Smooth muscle cell (in vitro differentiated cells): ENCODE results near the gene TACR2. TPM values are rescaled to one million over a fixed set of nuclear protein-coding genes. Genes with fewer than 3 reads are reported as not detected.
A peak's percentile ranks its signal among the peaks of the same experiment; 100 is the strongest.
"Not testable (repeated sequence)": the region's sequence is repeated elsewhere in the genome, so short reads cannot be mapped to it uniquely, and the experiment has no call there.

Source experiments
- DNase-seq: peaks from one replicate; lab custom pipeline; 2025; ENCODE audit not compliant: unreplicated experiment; lab: John Stamatoyannopoulos, UW
- H2AFZ ChIP-seq: fragments of 200-600 bp; sonication (generic); 2 replicates; pipeline ENCODE4 v1.6.0; 2016; ENCODE audit warnings: antibody characterized with exemption, low read depth, mild to moderate bottlenecking
- H3F3A ChIP-seq: fragments of 200-600 bp; sonication (generic); 2 replicates; pipeline ENCODE4 v1.6.0; 2017; ENCODE audit warnings: antibody characterized with exemption, low read depth
- H3K27ac ChIP-seq: fragments of 200-600 bp; sonication (generic); 2 replicates; pipeline ENCODE4 v1.5.1; 2016; ENCODE audit warnings: low read depth, mild to moderate bottlenecking
- H3K27me3 ChIP-seq: fragments of 200-600 bp; sonication (generic); 2 replicates; pipeline ENCODE4 v1.6.1; 2016; ENCODE audit warnings: low read depth, mild to moderate bottlenecking
- H3K36me3 ChIP-seq: fragments of 200-600 bp; sonication (generic); 2 replicates; pipeline ENCODE4 v1.5.1; 2016; ENCODE audit warnings: low read depth
- H3K4me1 ChIP-seq: fragments of 200-600 bp; sonication (generic); 2 replicates; pipeline ENCODE4 v1.5.1; 2016; ENCODE audit warnings: low read depth
- H3K4me2 ChIP-seq: fragments of 200-600 bp; sonication (generic); 2 replicates; pipeline ENCODE4 v1.6.0; 2016; ENCODE audit warnings: mild to moderate bottlenecking
- H3K4me3 ChIP-seq: fragments of 200-600 bp; sonication (generic); 2 replicates; pipeline ENCODE4 v1.5.1; 2016; ENCODE audit warnings: mild to moderate bottlenecking
- H3K79me2 ChIP-seq: fragments of 200-600 bp; sonication (generic); 2 replicates; pipeline ENCODE4 v1.6.0; 2016; ENCODE audit warnings: low read depth, mild to moderate bottlenecking
- H3K9ac ChIP-seq: fragments of 200-600 bp; sonication (generic); 2 replicates; pipeline ENCODE4 v1.6.0; 2016; ENCODE audit warnings: low read depth
- H3K9me3 ChIP-seq: fragments of 200-600 bp; sonication (generic); replicated peaks from 2 replicates; pipeline ENCODE4 v1.5.1; 2016; ENCODE audit warnings: low read depth
- H4K20me1 ChIP-seq: fragments of 200-600 bp; sonication (generic); 2 replicates; pipeline ENCODE4 v1.6.0; 2016; ENCODE audit warnings: low read depth
- WGBS: methylation state at CpG from one replicate; pipeline ENCODE4 v1.1.7; 2016; ENCODE audit warnings: low lambda C conversion rate; 5-methylcytosine and 5-hydroxymethylcytosine counted together
- polyA plus RNA-seq: library from polyadenylated mRNA; unstranded; fragments of >200 nt; fragmentation: Nextera tagmentation; extraction: Ambion mirVana; gene quantifications from 2 replicates; pipeline ENCODE4 v1.2.1, GENCODE V29; 2016
- total RNA-seq: library from RNA; depleted of rRNA; stranded (reverse); fragments of >200 nt; gene quantifications from 2 replicates; pipeline ENCODE4 v1.2.3, GENCODE V29; 2014
- TF ChIP-seq, protein P1 (sequence below): fragments of 200-600 bp; sonication (generic); IDR thresholded peaks from 2 replicates; pipeline ENCODE4 v1.5.1; 2017; ENCODE audit warnings: borderline replicate concordance, mild to moderate bottlenecking, antibody characterized with exemption; ENCODE audit not compliant: insufficient read depth, poor library complexity, severe bottlenecking

TACR2 gene
- total and polyA plus RNA-seq, 2 experiments from 2014 or later, result 0.13 TPM; not detected in 1

DNA sequence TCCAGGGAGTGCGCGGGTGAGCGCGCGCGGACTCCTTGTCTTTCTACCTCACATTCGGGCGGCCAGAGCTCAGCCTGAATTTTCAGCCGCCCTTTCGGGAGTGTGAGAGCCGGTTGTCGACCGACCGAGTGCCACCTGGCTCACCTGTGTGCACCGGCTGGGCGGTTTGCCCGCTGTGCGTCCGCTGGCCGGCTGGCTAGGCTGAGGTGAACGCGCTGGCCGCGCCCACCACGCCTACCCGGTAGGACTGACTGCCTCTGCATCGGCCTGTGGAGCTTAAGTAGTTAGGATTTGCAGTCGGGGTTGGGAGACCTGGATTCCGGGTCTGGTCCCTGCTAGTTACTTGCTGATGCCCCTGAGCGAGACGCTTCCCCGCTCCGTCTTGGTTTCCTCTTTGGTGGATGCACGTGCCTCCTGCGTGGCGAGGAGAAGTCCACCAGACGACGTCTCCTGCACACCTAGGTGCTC, 35.1 kb upstream of the TACR2 start:
- H3K4me1 ChIP-seq, result peaks cover 21% of the 10 kb centered on the region
- peak overlapping the region; percentile 99 for H3K4me2 ChIP-seq
- H3K27me3 ChIP-seq, result no peaks in the 10 kb centered on the region
- H3K27ac ChIP-seq, result no peak overlapping the region
- TF ChIP-seq, protein P1, sequence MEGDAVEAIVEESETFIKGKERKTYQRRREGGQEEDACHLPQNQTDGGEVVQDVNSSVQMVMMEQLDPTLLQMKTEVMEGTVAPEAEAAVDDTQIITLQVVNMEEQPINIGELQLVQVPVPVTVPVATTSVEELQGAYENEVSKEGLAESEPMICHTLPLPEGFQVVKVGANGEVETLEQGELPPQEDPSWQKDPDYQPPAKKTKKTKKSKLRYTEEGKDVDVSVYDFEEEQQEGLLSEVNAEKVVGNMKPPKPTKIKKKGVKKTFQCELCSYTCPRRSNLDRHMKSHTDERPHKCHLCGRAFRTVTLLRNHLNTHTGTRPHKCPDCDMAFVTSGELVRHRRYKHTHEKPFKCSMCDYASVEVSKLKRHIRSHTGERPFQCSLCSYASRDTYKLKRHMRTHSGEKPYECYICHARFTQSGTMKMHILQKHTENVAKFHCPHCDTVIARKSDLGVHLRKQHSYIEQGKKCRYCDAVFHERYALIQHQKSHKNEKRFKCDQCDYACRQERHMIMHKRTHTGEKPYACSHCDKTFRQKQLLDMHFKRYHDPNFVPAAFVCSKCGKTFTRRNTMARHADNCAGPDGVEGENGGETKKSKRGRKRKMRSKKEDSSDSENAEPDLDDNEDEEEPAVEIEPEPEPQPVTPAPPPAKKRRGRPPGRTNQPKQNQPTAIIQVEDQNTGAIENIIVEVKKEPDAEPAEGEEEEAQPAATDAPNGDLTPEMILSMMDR, result no peak
- H3K9ac ChIP-seq, result peak overlapping the region; percentile 65
- peak overlapping the region; percentile 90 for H3K4me3 ChIP-seq
- peaks cover 13% of the 10 kb centered on the region for H3F3A ChIP-seq
- H3K36me3 ChIP-seq, result no peaks in the 10 kb centered on the region
- H2AFZ ChIP-seq, result peak overlapping the region; percentile 77
- WGBS, result 6% methylated on average over 33 of the region's 38 CpGs
- H3K79me2 ChIP-seq, result peaks cover 55% of the 10 kb centered on the region
- H3K9me3 ChIP-seq, result no peaks in the 10 kb centered on the region
- H4K20me1 ChIP-seq, result peaks cover 3% of the 10 kb centered on the region
- no peak for DNase-seq

DNA sequence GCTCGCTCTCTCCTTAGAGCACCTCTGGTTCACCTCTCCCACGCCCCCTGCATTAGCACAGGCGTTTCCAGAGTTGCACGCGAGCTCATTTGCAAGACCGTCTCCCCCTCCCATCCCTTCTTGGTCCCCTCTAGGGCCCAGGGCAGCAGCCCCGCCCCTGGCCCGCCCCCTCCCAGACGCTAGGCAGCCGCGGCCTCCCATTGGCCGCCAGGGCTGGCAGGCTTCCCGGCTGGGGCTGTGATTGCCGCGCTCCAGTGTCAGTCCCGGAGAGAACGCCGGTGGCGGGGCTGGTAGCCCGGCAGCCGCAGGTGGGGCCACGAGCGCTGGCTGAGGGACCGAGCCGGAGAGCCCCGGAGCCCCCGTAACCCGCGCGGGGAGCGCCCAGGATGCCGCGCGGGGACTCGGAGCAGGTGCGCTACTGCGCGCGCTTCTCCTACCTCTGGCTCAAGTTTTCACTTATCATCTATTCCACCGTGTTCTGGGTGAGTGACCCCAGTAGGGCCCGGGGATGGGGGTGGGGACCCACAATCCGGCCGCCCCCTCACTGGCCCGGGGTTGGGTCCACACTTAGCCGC, 34.6 kb upstream of the TACR2 start, which contains the start of gene TSPAN15:
Gene TSPAN15 (plus strand): TSS at position 257 of the 575 bp plus-strand sequence. CDS start 130 bp downstream, at position 387.
- Histone ChIP-seq H3K9me3 (no peaks in the 10 kb centered on the region), H3K4me2 (peak within 1 kb of the TSS; percentile 99), H3K79me2 (peaks cover 50% of the 10 kb centered on the region), H3K36me3 (no peaks in the 10 kb centered on the region), H3K4me3 (peak within 1 kb of the TSS; percentile 90), H2AFZ (peak within 1 kb of the TSS; percentile 77), H3F3A (peaks cover 14% of the 10 kb centered on the region), H4K20me1 (peaks cover 3% of the 10 kb centered on the region), H3K9ac (peak within 1 kb of the TSS; percentile 65), H3K4me1 (peaks cover 23% of the 10 kb centered on the region), H3K27me3 (no peaks in the 10 kb centered on the region), H3K27ac (peak within 1 kb of the TSS; percentile 33)
- WGBS, result under 1% methylated on average over 35 of the region's 45 CpGs
- TF ChIP-seq, protein P1, result no peak
- DNase-seq, result peak; percentile 61

DNA sequence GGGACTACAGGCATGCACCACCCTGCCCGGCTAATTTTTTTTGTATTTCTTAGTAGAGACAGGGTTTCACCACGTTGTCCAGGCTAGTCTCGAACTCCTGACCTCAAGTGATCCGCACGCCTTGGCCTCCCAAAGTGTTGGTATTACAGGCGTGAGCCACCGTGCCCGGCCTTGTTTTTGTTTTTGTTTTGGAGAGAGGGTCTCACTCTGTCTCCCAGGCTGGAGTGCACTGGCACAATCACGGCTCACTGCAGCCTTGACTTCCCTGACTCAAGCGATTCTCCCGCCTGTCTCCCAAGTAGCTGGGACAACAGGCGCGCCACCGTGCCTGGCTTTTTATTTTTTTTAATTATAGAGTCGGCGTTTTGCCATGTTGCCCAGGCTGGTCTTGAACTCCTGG, 33.7 kb upstream of the TACR2 start:
- H3K4me3 ChIP-seq, H3K27me3 ChIP-seq, DNase-seq, H3K9me3 ChIP-seq, H4K20me1 ChIP-seq, H3K36me3 ChIP-seq, H2AFZ ChIP-seq, H3K9ac ChIP-seq: not testable (repeated sequence)
- Histone ChIP-seq H3K79me2 (peaks cover 41% of the 10 kb centered on the region), H3F3A (peaks cover 21% of the 10 kb centered on the region), H3K4me1 (peaks cover 19% of the 10 kb centered on the region), H3K4me2 (peak overlapping the region; percentile 99), H3K27ac (peak overlapping the region; percentile 33)
- WGBS, result 86% methylated on average over 16 of the region's 16 CpGs

DNA sequence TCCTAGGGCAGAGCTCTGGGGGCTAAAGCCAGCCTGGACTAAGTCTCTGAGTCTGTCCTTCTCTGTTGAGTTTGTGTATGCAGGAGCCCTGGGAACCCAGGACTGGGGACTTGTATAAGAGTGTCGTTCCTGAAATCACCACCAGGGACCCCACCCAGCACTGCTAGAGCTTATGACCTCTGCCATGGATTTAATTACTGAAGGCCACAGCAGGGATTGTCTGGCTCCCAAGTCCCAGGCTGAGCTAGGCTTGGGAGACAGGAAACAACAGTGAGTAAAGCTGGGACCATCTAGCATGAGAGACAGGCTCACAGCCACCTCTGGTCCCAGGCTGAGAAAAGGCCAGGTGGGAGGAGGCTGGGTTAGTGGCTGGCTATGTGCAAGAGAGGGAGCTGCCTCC, 33.1 kb upstream of the TACR2 start:
- Histone ChIP-seq H3K9me3 (no peaks in the 10 kb centered on the region), H3K27ac (peak overlapping the region; percentile 33), H3K4me3 (no peak overlapping the region), H3K4me1 (peaks cover 19% of the 10 kb centered on the region), H4K20me1 (no peaks in the 10 kb centered on the region), H3K36me3 (no peaks in the 10 kb centered on the region), H3K9ac (no peak overlapping the region), H2AFZ (no peak overlapping the region), H3F3A (peaks cover 25% of the 10 kb centered on the region), H3K27me3 (no peaks in the 10 kb centered on the region), H3K79me2 (peaks cover 36% of the 10 kb centered on the region), H3K4me2 (no peak overlapping the region)
- WGBS, result 5% methylated on average over 1 of the region's 1 CpG
- no peak for DNase-seq
- TF ChIP-seq, protein P1, result peak; percentile 52
